ENCODE data around the gene FCHSD2.
"Not testable (repeated sequence)": the region's sequence is repeated elsewhere in the genome, so short reads cannot be mapped to it uniquely, and the experiment has no call there.

Gene FCHSD2

DNA sequence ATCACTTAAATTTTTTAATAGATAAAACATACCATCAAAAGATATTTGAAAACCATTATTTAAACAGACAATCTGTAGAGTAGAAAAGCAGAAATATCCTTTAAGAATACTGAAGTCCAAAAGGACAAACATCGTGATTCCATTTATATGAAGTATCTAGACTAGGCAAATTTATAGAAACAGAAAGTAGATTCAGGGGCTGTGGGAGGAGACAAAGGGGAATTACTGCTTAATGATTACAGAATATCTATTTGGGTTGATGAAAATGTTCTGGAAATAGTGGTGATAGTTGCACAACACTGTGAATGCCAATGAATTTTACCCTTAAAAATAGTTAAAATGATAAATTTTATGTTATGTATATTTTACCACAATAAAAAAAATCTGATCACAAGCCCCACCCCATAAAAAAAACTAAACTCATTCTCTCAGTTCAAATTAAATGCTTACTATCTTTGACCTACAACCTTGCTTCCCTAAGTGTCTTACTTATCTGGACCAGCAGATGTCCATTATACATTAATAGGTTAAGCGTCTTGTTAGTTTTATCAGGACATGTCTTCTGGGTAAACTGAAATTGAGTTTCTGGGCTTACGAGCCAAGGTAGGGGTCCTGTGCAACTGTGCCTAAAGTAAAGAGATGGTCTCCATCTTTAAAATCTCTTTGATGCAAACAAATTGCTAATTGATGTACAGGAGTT is 86.3 kb downstream of the FCHSD2 start:
- DNase-seq = no peak

GRCh38 chr11:73055002-73055401 is 87.1 kb downstream of the FCHSD2 start:
- no peak for DNase-seq

DNA sequence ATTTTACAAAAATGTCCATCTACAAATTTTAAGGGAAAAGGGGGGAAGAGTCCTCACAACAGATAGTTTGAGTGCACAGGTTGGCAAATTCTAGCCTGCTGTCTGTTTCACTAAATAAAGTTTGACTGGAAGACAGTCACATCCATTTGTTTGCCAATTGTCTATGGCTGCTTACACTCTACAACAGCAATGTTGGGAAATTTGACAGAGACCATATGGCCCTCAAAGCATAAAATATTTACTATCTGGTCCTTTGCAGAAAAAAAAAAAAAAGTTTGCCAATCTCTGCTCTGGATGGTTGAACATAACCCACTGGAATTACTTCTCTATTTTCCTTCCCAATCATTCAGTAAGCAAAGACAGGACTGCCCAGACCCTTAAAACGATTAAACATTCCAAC is 88.2 kb downstream of the FCHSD2 start:
- no peak for DNase-seq

GRCh38 chr11:73048446-73048845 is 93.7 kb downstream of the FCHSD2 start:
- DNase-seq = no peak

DNA sequence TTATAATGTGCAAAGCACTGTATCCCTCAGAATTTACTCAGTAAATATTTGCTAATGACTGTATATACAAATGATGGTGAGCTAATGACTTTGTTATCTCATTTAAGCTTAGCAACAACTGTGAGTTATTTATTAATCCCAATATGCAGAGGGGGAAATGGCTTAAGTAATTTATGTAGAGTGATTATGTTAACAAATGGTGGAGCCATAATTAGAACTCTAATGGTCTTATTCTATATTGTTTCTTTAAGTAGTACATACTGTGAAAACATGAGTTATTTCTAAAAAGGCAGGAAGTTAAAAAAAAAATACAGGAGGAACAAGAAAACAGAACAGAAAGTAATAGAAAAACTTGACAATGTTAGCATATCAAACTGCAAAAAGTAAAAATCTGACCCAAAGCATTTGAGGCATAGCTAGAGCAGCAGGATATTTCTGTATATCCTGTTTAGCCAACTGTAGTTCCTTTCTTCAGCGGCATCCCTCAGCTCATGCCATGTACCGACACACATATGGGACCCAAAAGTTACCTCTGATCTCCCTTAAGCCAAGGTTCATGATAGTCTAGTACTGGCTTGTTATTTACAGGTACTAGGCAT is 94.2 kb downstream of the FCHSD2 start:
- no peak for DNase-seq

DNA sequence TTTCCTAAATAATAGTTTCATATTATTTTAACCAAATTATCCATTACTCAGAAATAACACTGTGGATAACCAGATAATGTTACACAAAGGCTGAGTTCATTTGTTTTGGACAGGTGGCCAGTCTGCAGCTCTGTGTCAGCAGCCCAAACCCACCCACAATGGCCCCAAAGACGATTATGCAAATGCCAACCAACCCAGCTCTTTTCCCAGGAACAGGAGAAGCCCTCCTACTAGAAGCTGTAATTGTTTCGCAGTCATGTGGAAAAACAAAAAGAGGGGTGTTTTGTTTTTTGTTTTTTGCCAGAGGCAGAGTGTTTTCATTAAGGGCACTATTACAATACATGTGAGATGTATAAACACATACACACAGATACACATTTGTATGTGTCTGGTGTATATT is 102.1 kb downstream of the FCHSD2 start:
- no peak for DNase-seq

DNA sequence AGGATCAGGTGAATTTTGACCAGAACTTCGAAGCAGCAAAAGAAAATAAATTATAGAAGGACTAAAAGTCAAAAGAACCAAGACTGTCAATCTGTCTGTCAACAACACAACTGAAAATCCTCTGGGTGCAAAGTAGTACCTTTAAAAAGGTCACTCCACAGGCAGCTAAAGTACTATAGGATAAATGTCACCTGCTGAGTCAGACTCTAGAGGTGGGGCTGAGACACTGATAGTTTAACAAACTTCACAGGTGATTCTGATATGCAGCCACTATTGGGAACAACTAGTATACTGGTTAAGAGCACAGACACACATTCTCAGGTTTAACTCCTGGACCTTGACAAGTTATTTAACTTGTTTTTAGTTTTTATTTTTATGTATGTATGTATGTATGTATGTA is 107.3 kb downstream of the FCHSD2 start:
- no peak for DNase-seq

- DNase-seq = no peak
These were observed 107.8 kb downstream of the FCHSD2 start for GRCh38 chr11:73034331-73034730.

DNA sequence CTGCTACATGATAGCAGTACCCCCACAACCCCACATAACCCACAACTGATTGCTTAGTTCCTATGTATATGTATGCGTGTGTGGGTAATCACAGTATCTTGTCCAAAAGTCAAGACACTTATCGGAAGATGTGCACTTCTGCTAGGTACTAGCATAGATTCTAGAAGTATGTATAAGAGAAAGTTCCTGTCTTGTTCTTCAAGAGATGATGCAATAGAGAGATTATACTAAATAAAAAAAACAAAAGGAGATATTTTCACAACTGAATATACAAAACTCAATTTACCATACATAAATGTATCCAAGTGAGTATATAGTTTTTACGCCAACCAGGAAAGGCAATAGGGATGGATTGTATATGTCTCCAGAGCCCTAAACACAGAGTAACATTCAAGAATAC is 112.0 kb downstream of the FCHSD2 start:
- no peak for DNase-seq

- DNase-seq = no peak
These were observed 112.7 kb downstream of the FCHSD2 start for GRCh38 chr11:73029403-73029802.

- DNase-seq = no peak
These were observed 113.5 kb downstream of the FCHSD2 start for GRCh38 chr11:73028611-73029010.

DNA sequence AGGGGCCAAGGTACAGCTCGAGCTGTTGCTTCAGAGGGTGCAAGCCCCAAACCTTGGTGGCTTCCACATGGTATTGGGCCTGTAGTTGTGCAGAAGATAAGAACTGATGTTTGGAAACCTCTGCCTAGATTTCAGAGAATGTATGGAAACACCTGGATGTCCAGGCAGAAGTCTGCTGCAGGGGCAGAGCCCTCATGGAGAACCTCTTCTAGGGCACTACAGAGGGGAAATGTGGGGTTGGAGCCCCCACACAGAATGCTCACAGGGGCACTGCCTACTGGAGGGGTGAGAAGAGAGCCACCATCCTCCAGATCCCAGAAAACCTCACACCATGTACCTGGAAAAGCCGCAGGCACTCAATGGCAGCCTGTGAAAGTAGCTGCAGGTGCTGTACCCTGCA is 114.3 kb downstream of the FCHSD2 start:
- not testable (repeated sequence) for DNase-seq

DNA sequence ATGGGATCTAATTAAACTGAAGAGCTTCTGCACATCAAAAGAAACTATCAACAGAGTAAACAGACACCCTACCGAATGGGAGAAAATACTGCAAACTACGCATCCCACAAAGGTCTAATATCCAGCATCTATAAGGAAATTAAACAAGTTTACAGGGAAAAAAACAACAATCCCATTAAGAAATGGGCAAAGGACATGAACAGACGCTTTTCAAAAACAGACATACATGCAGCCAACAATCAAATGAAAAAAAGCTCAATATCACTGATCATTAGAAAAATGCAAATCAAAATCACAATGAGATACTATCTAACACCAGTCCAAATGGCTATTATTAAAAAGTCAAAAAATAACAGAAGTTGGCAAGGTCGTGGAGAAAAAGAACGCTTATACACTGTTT is 117.5 kb downstream of the FCHSD2 start:
- no peak for DNase-seq

DNA sequence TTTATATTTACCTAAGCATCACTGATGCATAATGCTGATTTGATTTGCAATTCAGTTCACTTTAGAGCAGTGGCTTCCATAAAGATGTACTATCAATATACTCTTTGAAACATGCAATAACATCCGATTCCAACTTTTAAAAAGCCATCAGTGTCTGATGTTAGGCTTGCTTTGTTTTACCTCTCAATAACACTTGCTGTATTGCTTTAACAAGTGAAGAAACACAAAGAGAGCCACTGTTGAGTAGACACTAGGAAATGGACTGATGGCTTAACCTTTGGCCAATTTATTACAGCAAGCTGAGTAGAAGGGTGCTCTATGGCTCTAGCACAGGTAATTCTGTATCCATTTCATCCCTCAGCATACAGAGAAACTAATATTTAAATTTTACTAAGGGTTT is 122.1 kb downstream of the FCHSD2 start:
- no peak for DNase-seq

- no peak for DNase-seq
These were observed 122.7 kb downstream of the FCHSD2 start for GRCh38 chr11:73019449-73019848.

DNA sequence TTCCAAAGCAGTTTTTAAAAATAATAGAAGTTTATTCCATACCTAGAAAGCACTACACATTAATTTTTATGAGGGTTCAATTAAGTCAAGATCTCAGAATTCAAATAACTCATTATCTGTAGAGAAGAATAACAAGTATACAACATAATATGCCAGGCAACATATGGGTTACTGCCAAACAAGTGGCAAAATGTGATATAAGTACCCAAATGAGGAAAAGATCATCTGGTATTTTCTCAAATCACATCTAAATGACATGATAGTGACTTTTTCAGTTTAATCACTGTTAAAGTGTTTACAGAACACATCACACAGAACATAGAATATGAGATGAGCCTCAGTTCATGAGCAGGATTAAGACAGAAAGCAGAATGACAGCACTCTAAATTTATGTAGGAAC is 123.3 kb downstream of the FCHSD2 start:
- DNase-seq = no peak

DNA sequence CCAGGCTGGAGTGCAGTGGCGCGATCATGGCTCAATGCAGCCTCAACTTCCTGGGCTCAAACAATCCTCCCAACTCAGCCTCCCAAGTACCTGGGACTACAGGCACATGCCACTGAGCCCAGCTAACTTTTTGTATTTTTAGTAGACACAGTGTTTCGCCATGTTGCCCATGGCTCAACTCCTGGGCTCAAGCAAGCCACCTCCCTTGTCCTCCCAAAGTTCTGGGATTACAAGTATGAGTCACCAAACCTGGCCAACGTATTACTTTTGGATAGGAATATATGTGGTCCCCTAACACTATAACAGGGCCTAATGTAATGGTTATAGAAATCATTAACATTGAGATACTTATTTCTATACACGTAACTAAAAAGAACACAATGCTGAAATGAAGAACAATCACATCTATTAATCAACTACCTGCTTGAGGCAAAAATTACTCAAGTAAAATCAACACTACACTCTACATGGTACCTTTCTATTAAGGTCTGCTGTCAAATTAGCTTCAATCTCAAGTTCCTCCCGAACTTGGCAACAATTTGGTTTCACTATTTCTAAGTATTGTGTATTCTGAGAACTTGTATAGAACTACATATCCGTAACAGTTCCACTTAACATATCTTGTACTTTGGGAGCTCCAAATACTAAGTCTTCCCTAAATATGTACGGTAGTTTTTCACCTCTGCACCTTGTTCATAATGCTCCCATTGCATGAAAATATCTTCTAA is 124.9 kb downstream of the FCHSD2 start:
- DNase-seq = no peak

- DNase-seq = no peak
These were observed 129.1 kb downstream of the FCHSD2 start for GRCh38 chr11:73013021-73013420.

GRCh38 chr11:73012121-73012863 is 129.8 kb downstream of the FCHSD2 start:
- DNase-seq = no peak

GRCh38 chr11:73011126-73011817 is 130.8 kb downstream of the FCHSD2 start:
- no peak for DNase-seq

DNA sequence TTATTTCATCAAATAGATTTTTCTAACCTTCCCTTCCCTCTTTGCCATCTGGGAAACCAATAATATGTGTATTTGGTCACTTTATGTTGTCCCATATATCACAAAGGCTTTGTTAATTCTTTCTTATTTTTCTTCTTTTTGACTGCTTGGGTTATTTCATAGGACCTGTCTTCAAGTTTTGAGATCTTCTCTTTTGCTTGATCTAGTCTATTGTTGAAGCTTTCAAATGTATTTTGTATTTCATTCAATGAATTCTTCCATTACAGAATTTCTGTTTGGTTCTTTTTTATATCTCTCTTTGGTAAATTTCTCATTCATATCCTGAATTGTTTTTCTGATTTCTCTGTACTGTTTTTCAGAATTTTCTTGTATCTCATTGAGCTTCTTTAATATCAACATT is 132.1 kb downstream of the FCHSD2 start:
- DNase-seq = no peak

DNA sequence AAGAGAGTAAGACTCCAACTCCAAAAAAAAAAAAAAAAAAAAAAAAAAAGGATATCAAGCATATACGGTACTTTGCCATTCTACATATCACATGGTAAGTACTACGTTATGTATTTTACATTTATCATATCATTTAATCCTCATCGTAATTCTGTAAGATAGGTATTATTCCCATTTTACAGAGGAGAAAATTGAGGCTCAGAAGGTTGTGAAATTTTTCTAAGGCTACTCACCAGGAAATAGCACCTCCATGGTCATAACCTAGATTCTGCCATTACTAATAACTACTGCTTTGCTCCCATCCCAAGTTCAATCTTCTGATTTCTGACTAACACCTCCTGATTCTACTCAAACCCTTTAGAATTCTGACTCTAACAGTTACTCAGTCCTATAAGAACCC is 138.0 kb downstream of the FCHSD2 start:
- DNase-seq = no peak

- no peak for DNase-seq
These were observed 139.0 kb downstream of the FCHSD2 start for GRCh38 chr11:73003088-73003487.

All from activated CD8-positive, alpha-beta memory T cell treated with anti-CD3 and anti-CD28 coated beads, Interleukin-2, amount 50 U/mL, for 4 hours (primary cell).